CD4-positive, alpha-beta T cell (primary cell): ENCODE results near the gene PALM. TPM values are rescaled to one million over a fixed set of nuclear protein-coding genes. Genes with fewer than 3 reads are reported as not detected.

Experiments used
- ATAC-seq: fragments of 200-7000 bp; cut with Tn5 transposase; one replicate; pipeline ENCODE4 v1.10.0; 2022; ENCODE audit warnings: mild to moderate bottlenecking; ENCODE audit not compliant: poor library complexity
- CTCF ChIA-PET: fragments of 350-600 bp; sonication (Branson Sonifier 250); formaldehyde crosslinking; loops from one replicate; lab custom pipeline; 2021; ENCODE audit warnings: antibody characterized with exemption, inconsistent platforms; lab: Charles Lee
- POLR2A ChIA-PET: fragments of 350-600 bp; sonication (Branson Sonifier 250); formaldehyde crosslinking; loops from one replicate; lab custom pipeline; 2021; ENCODE audit warnings: antibody characterized with exemption, inconsistent platforms; lab: Charles Lee
- DNase-seq, 14 experiments: peaks; one replicate each; pipeline ENCODE4 v3.0.0-alpha.2; 2013 to 2020; ENCODE audit warnings: mixed read lengths in 2 of 14
- H3K27ac ChIP-seq, 2 donors: one replicate each; pipeline versions ENCODE4 v1.5.1 to v1.7.0; 2013; ENCODE audit warnings: low read length in 2 of 2, low read depth in 1 of 2, mild to moderate bottlenecking in 1 of 2
- H3K27me3 ChIP-seq, 2 experiments: 1 replicate in 1 of 2; 2 replicates in 1 of 2; pipeline versions ENCODE4 v1.6.1 to v1.7.0; 2013; ENCODE audit warnings: low read length in 2 of 2, control low read depth in 1 of 2, mild to moderate bottlenecking in 1 of 2, moderate library complexity in 1 of 2; ENCODE audit not compliant: insufficient read depth in 2 of 2, control insufficient read depth in 1 of 2
- H3K36me3 ChIP-seq: one replicate; pipeline ENCODE4 v1.6.1; 2013; ENCODE audit warnings: low read length, control low read depth; ENCODE audit not compliant: insufficient read depth
- H3K4me1 ChIP-seq: one replicate; pipeline ENCODE4 v1.6.1; 2013; ENCODE audit warnings: low read length, control low read depth; ENCODE audit not compliant: insufficient read depth
- H3K4me3 ChIP-seq: one replicate; pipeline ENCODE4 v1.5.1; 2013; ENCODE audit warnings: mild to moderate bottlenecking, low read length, moderate library complexity
- H3K9me3 ChIP-seq, 2 experiments: 1 replicate in 1 of 2; 2 replicates in 1 of 2; pipeline versions ENCODE4 v1.6.1 to v1.7.0; 2013; ENCODE audit warnings: low read length in 2 of 2, mild to moderate bottlenecking in 2 of 2, control low read depth in 1 of 2, moderate library complexity in 1 of 2; ENCODE audit not compliant: control insufficient read depth in 1 of 2, insufficient read depth in 1 of 2
- H3K27ac Mint-ChIP-seq: one replicate; pipeline ENCODE4 v1.8.0; 2020; ENCODE audit warnings: mixed read lengths
- H3K27me3 Mint-ChIP-seq: one replicate; pipeline ENCODE4 v1.8.0; 2021; ENCODE audit warnings: mixed read lengths
- H3K36me3 Mint-ChIP-seq: one replicate; pipeline ENCODE4 v1.8.0; 2021; ENCODE audit warnings: low read depth, mixed read lengths
- H3K4me1 Mint-ChIP-seq: one replicate; pipeline ENCODE4 v1.8.0; 2021; ENCODE audit warnings: low read depth, mixed read lengths
- H3K4me3 Mint-ChIP-seq: one replicate; pipeline ENCODE4 v1.8.0; 2020; ENCODE audit warnings: mild to moderate bottlenecking, mixed read lengths
- H3K9me3 Mint-ChIP-seq: one replicate; pipeline ENCODE4 v1.8.0; 2020; ENCODE audit warnings: mixed read lengths
- intact Hi-C, 2 experiments: fragments of 100-400 bp; cut with DNase I in 1 of 2; cut with micrococcal nuclease in 1 of 2; formaldehyde crosslinking; loops; one replicate each; pipeline versions ENCODE4 v1.15.1 to v1.9.0; 2023 to 2025; cut with DNase I, micrococcal nuclease
- total RNA-seq, 174 experiments: library from RNA in 2 of 174; stranded (reverse) in 2 of 174; gene quantifications; one replicate each; pipeline ENCODE4 v1.2.3 and lab custom pipeline; 2021 to 2026
- TF ChIP-seq, protein P1 (sequence below): fragments of 200-600 bp; IDR thresholded peaks from one replicate; pipeline ENCODE4 v1.8.0; 2022; ENCODE audit warnings: antibody characterized with exemption, mild to moderate bottlenecking

PALM gene
- total RNA-seq, 2 experiments from 2014 or later = not detected

DNA sequence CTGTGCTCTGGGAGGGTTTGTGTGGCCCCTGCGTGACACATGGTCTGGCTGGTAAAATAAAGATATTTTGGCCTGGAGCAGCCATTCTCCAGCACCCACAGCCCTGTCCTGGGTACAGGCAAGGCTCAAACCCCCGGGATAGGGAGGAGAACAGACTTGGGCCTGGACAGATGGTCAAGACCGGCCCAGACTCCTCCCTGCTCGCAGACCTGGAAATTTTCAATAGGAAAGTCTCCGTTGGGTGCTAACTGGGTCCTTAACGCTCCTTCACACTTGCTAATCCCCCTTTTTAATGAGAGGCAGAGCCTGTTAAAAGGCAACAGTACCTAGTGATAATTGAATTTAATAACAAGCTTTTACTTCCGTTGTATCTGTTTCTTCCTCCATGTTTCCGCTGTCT is 2.5 kb downstream of the PALM start:
- CTCF ChIA-PET = no interaction called here
- H3K27ac Mint-ChIP-seq = no peak overlapping the region
- H3K4me3 Mint-ChIP-seq = no peak overlapping the region
- ATAC-seq = no peak
- no peak overlapping the region for H3K27ac ChIP-seq
- H3K36me3 Mint-ChIP-seq = no peaks in the 10 kb centered on the region
- intact Hi-C loops = no loop called here
- TF ChIP-seq, protein P1, sequence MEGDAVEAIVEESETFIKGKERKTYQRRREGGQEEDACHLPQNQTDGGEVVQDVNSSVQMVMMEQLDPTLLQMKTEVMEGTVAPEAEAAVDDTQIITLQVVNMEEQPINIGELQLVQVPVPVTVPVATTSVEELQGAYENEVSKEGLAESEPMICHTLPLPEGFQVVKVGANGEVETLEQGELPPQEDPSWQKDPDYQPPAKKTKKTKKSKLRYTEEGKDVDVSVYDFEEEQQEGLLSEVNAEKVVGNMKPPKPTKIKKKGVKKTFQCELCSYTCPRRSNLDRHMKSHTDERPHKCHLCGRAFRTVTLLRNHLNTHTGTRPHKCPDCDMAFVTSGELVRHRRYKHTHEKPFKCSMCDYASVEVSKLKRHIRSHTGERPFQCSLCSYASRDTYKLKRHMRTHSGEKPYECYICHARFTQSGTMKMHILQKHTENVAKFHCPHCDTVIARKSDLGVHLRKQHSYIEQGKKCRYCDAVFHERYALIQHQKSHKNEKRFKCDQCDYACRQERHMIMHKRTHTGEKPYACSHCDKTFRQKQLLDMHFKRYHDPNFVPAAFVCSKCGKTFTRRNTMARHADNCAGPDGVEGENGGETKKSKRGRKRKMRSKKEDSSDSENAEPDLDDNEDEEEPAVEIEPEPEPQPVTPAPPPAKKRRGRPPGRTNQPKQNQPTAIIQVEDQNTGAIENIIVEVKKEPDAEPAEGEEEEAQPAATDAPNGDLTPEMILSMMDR = no peak
- peaks cover 40% of the 10 kb centered on the region for H3K27me3 Mint-ChIP-seq
- no peaks in the 10 kb centered on the region for H3K4me1 Mint-ChIP-seq
- H3K9me3 Mint-ChIP-seq = no peaks in the 10 kb centered on the region
- peaks cover 0 to 28% of the 10 kb centered on the region in 2 experiments for H3K9me3 ChIP-seq
- H3K4me1 ChIP-seq = peaks cover 2% of the 10 kb centered on the region
- H3K4me3 ChIP-seq = no peak overlapping the region
- DNase-seq = no peak
- no peaks in the 10 kb centered on the region for H3K36me3 ChIP-seq
- POLR2A ChIA-PET = no interaction called here
- peaks cover 25 to 28% of the 10 kb centered on the region in 2 experiments for H3K27me3 ChIP-seq

DNA sequence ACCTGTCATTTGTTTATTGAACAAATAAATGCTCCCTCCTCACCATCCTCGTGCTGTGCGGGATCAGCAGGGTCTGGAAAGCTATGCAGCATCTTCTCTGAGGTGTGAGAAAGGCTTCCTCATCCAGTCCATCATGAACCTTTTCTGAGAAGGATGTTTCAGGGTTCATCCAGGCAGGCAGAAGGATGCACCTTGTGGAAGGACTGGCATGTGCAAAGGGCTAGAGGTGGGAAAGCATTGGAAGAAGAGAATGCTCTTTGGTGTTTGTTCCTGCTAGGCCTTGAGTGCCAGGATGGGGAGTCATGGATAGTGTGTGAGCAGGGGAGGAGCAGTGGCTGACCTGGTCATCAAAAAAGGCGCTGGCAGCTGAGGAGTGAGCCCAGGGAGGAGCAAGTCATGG is 6.6 kb downstream of the PALM start:
- Mint-ChIP-seq H3K27ac (no peak overlapping the region), H3K9me3 (no peaks in the 10 kb centered on the region), H3K36me3 (no peaks in the 10 kb centered on the region), H3K4me3 (no peak overlapping the region), H3K4me1 (no peaks in the 10 kb centered on the region), H3K27me3 (peaks cover 37% of the 10 kb centered on the region)
- H3K4me1 ChIP-seq = peaks cover 3% of the 10 kb centered on the region
- H3K27me3 ChIP-seq = peaks cover 9 to 16% of the 10 kb centered on the region in 2 experiments
- peaks cover 0 to 31% of the 10 kb centered on the region in 2 experiments for H3K9me3 ChIP-seq
- no peaks in the 10 kb centered on the region for H3K36me3 ChIP-seq
- H3K27ac ChIP-seq = no peak overlapping the region
- ChIA-PET CTCF (no interaction called here), POLR2A (no interaction called here)
- DNase-seq (no peak), ATAC-seq (no peak)
- no peak overlapping the region for H3K4me3 ChIP-seq
- TF ChIP-seq, protein P1 = no peak
- intact Hi-C loops = no loop called here

DNA sequence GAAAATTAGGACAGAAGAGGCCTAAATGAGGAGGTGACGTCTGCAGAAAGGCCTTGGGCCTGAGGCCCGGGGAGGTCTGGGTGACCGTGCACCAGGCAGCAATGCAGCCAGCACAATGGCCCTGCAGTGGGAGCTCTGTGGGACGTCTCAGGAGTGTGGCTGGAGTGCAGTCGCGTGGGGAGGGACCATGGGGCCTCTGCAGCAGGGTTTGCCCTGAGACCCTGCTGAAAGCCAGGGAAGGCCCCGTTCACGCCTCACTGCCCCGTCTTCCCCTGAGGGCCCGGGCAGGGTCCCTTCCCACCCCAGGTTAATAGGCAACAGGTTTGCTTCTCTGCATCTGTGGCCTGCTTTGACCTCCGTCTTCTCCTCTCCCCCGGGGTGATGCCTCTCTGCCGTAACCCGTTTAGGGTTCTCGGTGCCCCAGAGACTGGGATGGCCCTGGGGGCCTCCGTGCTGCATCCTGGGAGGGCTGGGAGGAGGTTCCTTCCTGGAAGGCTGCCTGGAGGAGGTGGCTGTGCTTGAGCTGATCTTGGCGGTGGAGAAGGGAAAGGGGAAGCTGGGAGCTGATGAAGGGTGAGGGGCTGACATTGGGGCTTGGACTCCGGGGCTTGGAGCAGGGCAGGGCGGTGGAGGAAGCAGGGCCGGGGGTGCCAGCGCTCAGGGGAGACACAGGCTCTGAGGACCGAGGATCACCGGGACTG is 9.7 kb downstream of the PALM start:
- POLR2A ChIA-PET = no interaction called here
- Mint-ChIP-seq H3K27ac (no peak overlapping the region), H3K4me3 (no peak overlapping the region)

More for the DNA sequence above, 9.7 kb downstream of the PALM start:
- no peaks in the 10 kb centered on the region for H3K36me3 ChIP-seq
- peaks cover 32% of the 10 kb centered on the region for H3K27me3 Mint-ChIP-seq
- no peak overlapping the region for H3K27ac ChIP-seq
- peaks cover 19 to 20% of the 10 kb centered on the region in 2 experiments for H3K27me3 ChIP-seq
- CTCF ChIA-PET = interaction anchor here (0.5 kb wide), 1 partner anchor 68 kb away, joined by 4 read pairs; no protein-coding TSS in a partner anchor
- no peak for DNase-seq
- H3K9me3 ChIP-seq = peaks cover 0 to 43% of the 10 kb centered on the region in 2 experiments
- H3K9me3 Mint-ChIP-seq = no peaks in the 10 kb centered on the region
- intact Hi-C loops = no loop called here
- TF ChIP-seq, protein P1 = no peak
- no peak for ATAC-seq
- H3K4me3 ChIP-seq = no peak overlapping the region
- H3K4me1 ChIP-seq = peaks cover 3% of the 10 kb centered on the region
- no peaks in the 10 kb centered on the region for H3K4me1 Mint-ChIP-seq
- H3K36me3 Mint-ChIP-seq = no peaks in the 10 kb centered on the region
